PFSK-1 (cell line): ENCODE results near the gene MBTD1.

ENCODE experiments used
- POLR2AphosphoS5 ChIP-seq: IDR thresholded peaks from 2 replicates; pipeline ENCODE4 v1.6.1; 2012; ENCODE audit warnings: low read depth, mild to moderate bottlenecking, control low read depth, low read length, moderate library complexity
- SIN3A ChIP-seq: IDR thresholded peaks from 2 replicates; pipeline ENCODE4 v1.6.1; 2012; ENCODE audit warnings: mild to moderate bottlenecking, low read length, moderate library complexity, borderline replicate concordance; ENCODE audit not compliant: insufficient read depth
- TAF1 ChIP-seq: IDR thresholded peaks from 2 replicates; pipeline ENCODE4 v1.6.1; 2012; ENCODE audit warnings: low read length, control low read depth, borderline replicate concordance; ENCODE audit not compliant: insufficient read depth

DNA sequence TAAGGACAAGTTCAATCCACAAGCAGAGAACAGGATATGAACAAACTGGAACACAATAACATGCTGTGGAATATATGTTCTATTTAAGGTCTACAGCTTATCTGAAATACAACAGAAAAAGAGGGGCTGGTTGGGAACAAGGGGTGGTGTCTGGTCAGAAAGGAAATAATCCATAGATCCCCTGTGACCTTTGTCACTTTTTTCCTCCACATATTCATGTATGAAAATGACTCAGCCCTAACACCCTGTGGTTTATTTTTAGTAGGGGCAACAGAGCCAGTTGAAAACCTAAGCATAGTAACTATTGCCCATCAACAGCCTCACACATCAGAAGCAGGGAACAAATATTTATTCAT, 126.9 kb downstream of the MBTD1 start:
- TF ChIP-seq POLR2AphosphoS5 (no peak), SIN3A (no peak), TAF1 (no peak)
